Mesenchymal stem cell (in vitro differentiated cells and primary cell): Measurements from ENCODE around the gene MYO15B.
"Not testable (repeated sequence)": the region's sequence is repeated elsewhere in the genome, so short reads cannot be mapped to it uniquely, and the experiment has no call there.

Source experiments
- DNase-seq: peaks from one replicate; pipeline ENCODE4 v3.0.0-alpha.2; 2013
- H2AFZ ChIP-seq: one replicate; pipeline ENCODE4 v1.6.1; 2013; ENCODE audit warnings: low read depth, mild to moderate bottlenecking, control low read depth, inconsistent platforms, low read length, moderate library complexity
- H2AK5ac ChIP-seq: 2 replicates; pipeline ENCODE4 v1.6.1; 2013; ENCODE audit warnings: low read length, moderate library complexity, mild to moderate bottlenecking, inconsistent platforms; ENCODE audit not compliant: severe bottlenecking
- H2BK120ac ChIP-seq: one replicate; pipeline ENCODE4 v1.6.1; 2013; ENCODE audit warnings: low read depth, mild to moderate bottlenecking, inconsistent platforms, low read length, moderate library complexity
- H2BK12ac ChIP-seq, 2 experiments: one replicate each; pipeline ENCODE4 v1.6.1; 2013; ENCODE audit warnings: inconsistent platforms in 2 of 2, low read length in 2 of 2, mild to moderate bottlenecking in 2 of 2, moderate library complexity in 2 of 2, control low read depth in 1 of 2
- H2BK15ac ChIP-seq: one replicate; pipeline ENCODE4 v1.6.1; 2013; ENCODE audit warnings: mild to moderate bottlenecking, low read depth, inconsistent platforms; ENCODE audit not compliant: poor library complexity, severe bottlenecking
- H2BK5ac ChIP-seq: 2 replicates; pipeline ENCODE4 v1.6.1; 2013; ENCODE audit warnings: low read depth, mild to moderate bottlenecking, low read length, control low read depth, inconsistent platforms; ENCODE audit not compliant: poor library complexity, severe bottlenecking
- H3K14ac ChIP-seq, 2 experiments: one replicate each; pipeline ENCODE4 v1.6.1; 2013; ENCODE audit warnings: inconsistent platforms in 2 of 2, low read length in 2 of 2, control low read depth in 1 of 2, mild to moderate bottlenecking in 1 of 2, moderate library complexity in 1 of 2
- H3K18ac ChIP-seq, 2 experiments: one replicate each; pipeline ENCODE4 v1.6.1; 2013; ENCODE audit warnings: inconsistent platforms in 2 of 2, low read length in 2 of 2, control low read depth in 1 of 2, low read depth in 1 of 2, mild to moderate bottlenecking in 1 of 2
- H3K23ac ChIP-seq, 2 experiments: one replicate each; pipeline ENCODE4 v1.6.1; 2013; ENCODE audit warnings: inconsistent platforms in 2 of 2, low read length in 2 of 2, mild to moderate bottlenecking in 2 of 2, moderate library complexity in 2 of 2, control low read depth in 1 of 2
- H3K27ac ChIP-seq: 2 replicates; pipeline ENCODE4 v1.5.1; 2013; ENCODE audit warnings: mild to moderate bottlenecking, moderate library complexity, low read length, control low read depth, inconsistent platforms; ENCODE audit not compliant: poor library complexity, severe bottlenecking
- H3K27me3 ChIP-seq, 2 experiments: 2 replicates each; pipeline versions ENCODE4 v1.6.1 to v1.7.0; 2013; ENCODE audit warnings: low read length in 2 of 2, mild to moderate bottlenecking in 2 of 2, moderate library complexity in 2 of 2, control low read depth in 1 of 2, inconsistent platforms in 1 of 2; ENCODE audit not compliant: control insufficient read depth in 1 of 2, insufficient read depth in 1 of 2
- H3K36me3 ChIP-seq, 2 experiments: 2 replicates each; pipeline versions ENCODE4 v1.6.1 to v1.7.0; 2013; ENCODE audit warnings: low read length in 2 of 2, control low read depth in 1 of 2, inconsistent platforms in 1 of 2, low read depth in 1 of 2, mild to moderate bottlenecking in 1 of 2; ENCODE audit not compliant: insufficient read depth in 2 of 2, control insufficient read depth in 1 of 2
- H3K4ac ChIP-seq, 2 experiments: one replicate each; pipeline ENCODE4 v1.6.1; 2013; ENCODE audit warnings: inconsistent platforms in 2 of 2, low read length in 2 of 2, mild to moderate bottlenecking in 2 of 2, moderate library complexity in 2 of 2, control low read depth in 1 of 2, low read depth in 1 of 2
- H3K4me1 ChIP-seq: 2 replicates; pipeline ENCODE4 v1.6.1; 2013; ENCODE audit warnings: low read depth, low read length, control low read depth; ENCODE audit not compliant: control insufficient read depth, insufficient read depth
- H3K4me2 ChIP-seq: 2 replicates; pipeline ENCODE4 v1.6.1; 2013; ENCODE audit warnings: low read length, mild to moderate bottlenecking, inconsistent platforms; ENCODE audit not compliant: poor library complexity, severe bottlenecking
- H3K4me3 ChIP-seq, 2 experiments: 2 replicates each; pipeline versions ENCODE4 v1.5.1 to v1.7.0; 2013; ENCODE audit warnings: low read length in 2 of 2, mild to moderate bottlenecking in 2 of 2, control low read depth in 1 of 2, low read depth in 1 of 2; ENCODE audit not compliant: insufficient read depth in 1 of 2
- H3K79me1 ChIP-seq: replicated peaks from 2 replicates; pipeline ENCODE4 v1.6.1; 2013; ENCODE audit warnings: mild to moderate bottlenecking, control low read depth, low read length, inconsistent platforms; ENCODE audit not compliant: poor library complexity, severe bottlenecking
- H3K9ac ChIP-seq: 2 replicates; pipeline ENCODE4 v1.7.0; 2013; ENCODE audit warnings: mild to moderate bottlenecking, low read length, moderate library complexity
- H3K9me3 ChIP-seq: 2 replicates; pipeline ENCODE4 v1.7.0; 2013; ENCODE audit warnings: mild to moderate bottlenecking, low read length; ENCODE audit not compliant: control insufficient read depth
- H4K8ac ChIP-seq: one replicate; pipeline ENCODE4 v1.6.1; 2013; ENCODE audit warnings: inconsistent platforms, mild to moderate bottlenecking, low read length, moderate library complexity
- H4K91ac ChIP-seq: one replicate; pipeline ENCODE4 v1.6.1; 2013; ENCODE audit warnings: mild to moderate bottlenecking, low read length, inconsistent platforms
- WGBS: methylation state at CpG from one replicate; pipeline ENCODE4 v1.1.7; 2013; ENCODE audit warnings: mixed read lengths; 5-methylcytosine and 5-hydroxymethylcytosine counted together

Gene MYO15B

DNA sequence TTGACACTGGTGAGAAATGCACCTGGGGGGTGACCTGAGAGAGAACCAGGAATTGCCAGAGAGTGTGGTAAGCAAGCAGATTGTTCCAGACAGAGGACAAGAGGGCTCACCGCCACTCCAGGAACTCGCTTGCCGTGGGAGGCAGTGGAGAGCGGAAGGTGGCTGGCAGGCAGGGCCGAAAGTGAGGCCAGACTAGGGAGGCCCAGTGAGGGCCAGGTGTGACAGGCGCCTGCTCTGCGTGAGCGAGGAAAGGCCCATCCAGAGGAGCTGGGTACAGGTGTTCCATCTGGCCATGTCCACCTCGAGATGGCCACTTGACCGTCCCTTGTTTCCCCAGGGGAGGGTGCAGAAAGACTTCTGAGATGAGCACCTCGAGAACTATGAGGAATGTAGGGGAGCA is 11.9 kb upstream of the MYO15B start:
- H2BK12ac ChIP-seq: no peak overlapping the region
- H3K27ac ChIP-seq: no peak overlapping the region
- no peak for DNase-seq
- 82% methylated on average over 11 of the region's 11 CpGs for WGBS
- H3K9ac ChIP-seq: no peak overlapping the region
- no peak overlapping the region for H3K4ac ChIP-seq
- no peak overlapping the region for H3K23ac ChIP-seq
- peaks cover 0 to 4% of the 10 kb centered on the region in 2 experiments for H3K36me3 ChIP-seq
- no peaks in the 10 kb centered on the region for H3K9me3 ChIP-seq
- H3K27me3 ChIP-seq: peaks cover 0 to 41% of the 10 kb centered on the region in 2 experiments
- H3K4me1 ChIP-seq: peaks cover 5% of the 10 kb centered on the region
- H3K18ac ChIP-seq: no peak overlapping the region
- no peaks in the 10 kb centered on the region for H3K79me1 ChIP-seq
- H4K8ac ChIP-seq: no peak overlapping the region
- no peak overlapping the region for H3K4me3 ChIP-seq
- H2BK15ac ChIP-seq: no peak overlapping the region
- no peak overlapping the region for H4K91ac ChIP-seq
- H3K4me2 ChIP-seq: no peak overlapping the region
- H2AK5ac ChIP-seq: no peak overlapping the region
- no peak overlapping the region for H3K14ac ChIP-seq
- H2BK5ac ChIP-seq: no peak overlapping the region
- no peak overlapping the region for H2AFZ ChIP-seq
- no peak overlapping the region for H2BK120ac ChIP-seq

DNA sequence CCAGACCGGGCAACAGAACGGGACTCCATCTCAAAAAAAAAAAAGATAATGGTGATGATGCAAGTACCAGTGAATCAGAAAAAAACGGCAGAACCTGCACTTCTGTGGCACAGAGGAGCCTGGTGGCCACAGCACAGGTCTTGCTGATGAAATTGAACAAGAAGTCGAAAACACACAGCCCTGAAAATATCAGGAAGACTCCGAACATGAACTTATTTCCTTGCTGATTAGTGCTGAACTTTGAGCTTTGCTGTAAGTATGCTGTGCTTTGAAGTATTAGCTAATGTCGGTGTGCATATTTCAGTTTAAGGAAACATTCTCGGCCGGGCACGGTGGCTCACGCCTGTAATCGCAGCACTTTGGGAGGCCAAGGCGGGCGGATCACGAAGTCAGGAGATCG is 10.9 kb upstream of the MYO15B start:
- DNase-seq: no peak
- no peak overlapping the region for H3K4ac ChIP-seq
- no peak overlapping the region for H4K91ac ChIP-seq
- no peak overlapping the region for H3K23ac ChIP-seq
- no peak overlapping the region for H3K14ac ChIP-seq
- peaks cover 0 to 4% of the 10 kb centered on the region in 2 experiments for H3K36me3 ChIP-seq
- H4K8ac ChIP-seq: no peak overlapping the region
- no peak overlapping the region for H3K4me2 ChIP-seq
- no peak overlapping the region for H2AK5ac ChIP-seq
- H3K79me1 ChIP-seq: no peaks in the 10 kb centered on the region
- no peak overlapping the region for H3K18ac ChIP-seq
- H3K27ac ChIP-seq: no peak overlapping the region
- no peak overlapping the region for H3K9ac ChIP-seq
- no peak overlapping the region for H2BK5ac ChIP-seq
- H3K4me3 ChIP-seq: no peak overlapping the region
- H3K27me3 ChIP-seq: peaks cover 0 to 42% of the 10 kb centered on the region in 2 experiments
- H3K9me3 ChIP-seq: no peaks in the 10 kb centered on the region
- no peak overlapping the region for H2AFZ ChIP-seq
- H2BK15ac ChIP-seq: no peak overlapping the region
- no peak overlapping the region for H2BK120ac ChIP-seq
- 95% methylated on average over 14 of the region's 15 CpGs for WGBS
- peaks cover 1% of the 10 kb centered on the region for H3K4me1 ChIP-seq
- no peak overlapping the region for H2BK12ac ChIP-seq

DNA sequence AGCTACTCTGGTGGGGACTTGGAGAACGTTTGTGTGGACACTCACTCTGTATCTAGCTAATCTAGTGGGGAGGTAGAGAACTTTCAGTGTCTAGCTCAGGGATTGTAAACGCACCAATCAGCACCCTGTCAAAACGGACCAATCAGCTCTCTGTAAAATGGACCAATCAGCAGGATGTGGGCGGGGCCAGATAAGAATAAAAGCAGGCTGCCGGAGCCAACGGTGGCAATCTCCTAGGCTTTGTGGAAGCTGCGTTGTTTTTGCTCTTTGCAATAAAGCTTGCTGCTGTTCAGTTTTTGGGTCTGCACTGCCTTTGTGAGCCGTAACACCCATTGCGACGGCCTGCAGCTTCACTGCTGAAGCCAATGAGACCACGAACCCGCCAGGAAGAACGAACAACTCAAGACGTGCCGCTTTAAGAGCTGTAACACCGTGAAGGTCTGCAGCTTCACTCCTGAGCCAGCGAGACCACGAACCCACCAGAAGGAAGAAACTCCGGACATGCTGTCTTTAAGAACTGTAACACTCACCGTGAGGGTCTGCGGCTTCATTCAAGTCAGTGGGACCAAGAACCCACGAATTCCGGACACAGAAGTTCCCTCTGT is 6.4 kb upstream of the MYO15B start:
- H3K4me1 ChIP-seq, H2BK5ac ChIP-seq, H3K9me3 ChIP-seq, H2AFZ ChIP-seq, H3K79me1 ChIP-seq, H2BK12ac ChIP-seq, H4K8ac ChIP-seq, H3K4me2 ChIP-seq, H3K14ac ChIP-seq, H2BK120ac ChIP-seq, H3K27ac ChIP-seq, H2BK15ac ChIP-seq, H2AK5ac ChIP-seq, H4K91ac ChIP-seq, H3K9ac ChIP-seq, H3K4me3 ChIP-seq, H3K4ac ChIP-seq, DNase-seq, H3K23ac ChIP-seq, H3K18ac ChIP-seq, H3K36me3 ChIP-seq: not testable (repeated sequence)
- 87% methylated on average over 23 of the region's 23 CpGs for WGBS
- peaks cover 0 to 33% of the 10 kb centered on the region in 2 experiments for H3K27me3 ChIP-seq

DNA sequence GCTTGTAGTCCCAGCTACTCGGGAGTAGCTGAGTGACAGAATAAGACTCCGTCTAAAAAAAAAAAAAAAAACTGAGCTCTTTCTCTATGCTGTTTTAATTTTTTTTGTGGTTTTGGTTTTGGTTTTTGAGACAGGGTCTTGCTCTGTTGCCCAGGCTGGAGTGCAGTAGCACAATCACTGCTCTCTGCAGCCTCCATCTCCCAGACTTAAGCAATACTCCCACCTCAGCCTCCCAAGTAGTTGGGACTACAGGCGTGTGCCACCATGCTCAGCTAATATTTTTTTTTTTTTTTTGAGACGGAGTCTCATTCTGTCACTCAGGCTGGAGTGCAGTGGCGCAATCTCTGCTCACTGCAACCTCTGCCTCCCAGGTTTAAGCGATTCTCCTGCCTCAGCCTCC is 4.4 kb upstream of the MYO15B start:
- not testable (repeated sequence) for H2AK5ac ChIP-seq, H3K18ac ChIP-seq, H4K8ac ChIP-seq, H3K9ac ChIP-seq, H3K4ac ChIP-seq, H2BK15ac ChIP-seq, H3K14ac ChIP-seq, H3K79me1 ChIP-seq, DNase-seq, H2AFZ ChIP-seq, H3K4me1 ChIP-seq, H3K9me3 ChIP-seq, H2BK120ac ChIP-seq, H2BK12ac ChIP-seq, H3K4me2 ChIP-seq, H3K36me3 ChIP-seq, H3K4me3 ChIP-seq, H4K91ac ChIP-seq, H3K23ac ChIP-seq, H3K27ac ChIP-seq, H2BK5ac ChIP-seq
- 98% methylated on average over 6 of the region's 6 CpGs for WGBS
- H3K27me3 ChIP-seq: peaks cover 10 to 48% of the 10 kb centered on the region in 2 experiments
